ENCODE results near the gene LUZP2. TPM values are rescaled to one million over a fixed set of nuclear protein-coding genes. Genes with fewer than 3 reads are reported as not detected.
"Not testable (repeated sequence)": the region's sequence is repeated elsewhere in the genome, so short reads cannot be mapped to it uniquely, and the experiment has no call there.

LUZP2 gene
- total RNA-seq, 1 donor from 2014 or later = 0.33 TPM

GRCh38 chr11:24963852-24964251, 467.0 kb downstream of the LUZP2 start:
- no peaks in the 10 kb centered on the region for H3K27me3 ChIP-seq (ENCODE audit: control insufficient read depth, insufficient read depth, low read length)
- no peak overlapping the region for H3K4me3 ChIP-seq (ENCODE audit: low read depth, low read length)
- TF ChIP-seq, protein P1, sequence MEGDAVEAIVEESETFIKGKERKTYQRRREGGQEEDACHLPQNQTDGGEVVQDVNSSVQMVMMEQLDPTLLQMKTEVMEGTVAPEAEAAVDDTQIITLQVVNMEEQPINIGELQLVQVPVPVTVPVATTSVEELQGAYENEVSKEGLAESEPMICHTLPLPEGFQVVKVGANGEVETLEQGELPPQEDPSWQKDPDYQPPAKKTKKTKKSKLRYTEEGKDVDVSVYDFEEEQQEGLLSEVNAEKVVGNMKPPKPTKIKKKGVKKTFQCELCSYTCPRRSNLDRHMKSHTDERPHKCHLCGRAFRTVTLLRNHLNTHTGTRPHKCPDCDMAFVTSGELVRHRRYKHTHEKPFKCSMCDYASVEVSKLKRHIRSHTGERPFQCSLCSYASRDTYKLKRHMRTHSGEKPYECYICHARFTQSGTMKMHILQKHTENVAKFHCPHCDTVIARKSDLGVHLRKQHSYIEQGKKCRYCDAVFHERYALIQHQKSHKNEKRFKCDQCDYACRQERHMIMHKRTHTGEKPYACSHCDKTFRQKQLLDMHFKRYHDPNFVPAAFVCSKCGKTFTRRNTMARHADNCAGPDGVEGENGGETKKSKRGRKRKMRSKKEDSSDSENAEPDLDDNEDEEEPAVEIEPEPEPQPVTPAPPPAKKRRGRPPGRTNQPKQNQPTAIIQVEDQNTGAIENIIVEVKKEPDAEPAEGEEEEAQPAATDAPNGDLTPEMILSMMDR (IDR thresholded peaks at IDR 0.05; ENCODE audit: insufficient read depth, low read length, poor library complexity, severe bottlenecking) = no peak
- no peak for DNase-seq (ENCODE audit: low read depth)
- no peaks in the 10 kb centered on the region for H3K36me3 ChIP-seq (ENCODE audit: control insufficient read depth, insufficient read depth, low read length)

- TF ChIP-seq, protein P1 (IDR thresholded peaks at IDR 0.05; ENCODE audit: insufficient read depth, low read length, poor library complexity, severe bottlenecking) = no peak
- no peaks in the 10 kb centered on the region for H3K36me3 ChIP-seq (ENCODE audit: control insufficient read depth, insufficient read depth, low read length)
- no peaks in the 10 kb centered on the region for H3K27me3 ChIP-seq (ENCODE audit: control insufficient read depth, insufficient read depth, low read length)
- DNase-seq (ENCODE audit: low read depth) = no peak
- no peak overlapping the region for H3K4me3 ChIP-seq (ENCODE audit: low read depth, low read length)
Observed at GRCh38 chr11:24965748-24966147, 468.9 kb downstream of the LUZP2 start.

GRCh38 chr11:24993903-24994302, 497.1 kb downstream of the LUZP2 start:
- DNase-seq (ENCODE audit: low read depth); H3K4me3 ChIP-seq (ENCODE audit: low read depth, low read length); H3K27me3 ChIP-seq (ENCODE audit: control insufficient read depth, insufficient read depth, low read length); H3K36me3 ChIP-seq (ENCODE audit: control insufficient read depth, insufficient read depth, low read length): not testable (repeated sequence)

DNA sequence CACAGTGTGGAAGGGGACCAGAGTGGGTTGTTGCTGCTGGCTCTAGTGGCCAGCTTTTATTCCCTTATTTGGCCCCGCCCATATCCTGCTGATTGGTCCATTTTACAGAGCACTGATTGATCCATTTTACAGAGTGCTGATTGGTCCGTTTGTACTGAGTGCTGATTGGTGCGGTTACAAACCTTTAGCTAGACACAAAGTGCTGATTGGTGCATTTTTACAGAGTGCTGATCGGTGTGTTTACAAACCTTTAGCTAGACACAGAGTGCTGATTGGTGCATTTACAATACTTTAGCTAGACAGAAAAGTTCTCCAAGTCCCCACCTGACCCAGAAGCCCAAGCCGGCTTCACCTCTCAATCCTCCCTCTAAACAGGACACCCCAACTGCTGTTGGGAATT, 503.1 kb downstream of the LUZP2 start:
- not testable (repeated sequence) for H3K4me3 ChIP-seq (ENCODE audit: low read depth, low read length); H3K36me3 ChIP-seq (ENCODE audit: control insufficient read depth, insufficient read depth, low read length); DNase-seq (ENCODE audit: low read depth); H3K27me3 ChIP-seq (ENCODE audit: control insufficient read depth, insufficient read depth, low read length)

GRCh38 chr11:25037431-25037830, 540.6 kb downstream of the LUZP2 start:
- H3K36me3 ChIP-seq (ENCODE audit: control insufficient read depth, insufficient read depth, low read length) = no peaks in the 10 kb centered on the region
- no peaks in the 10 kb centered on the region for H3K27me3 ChIP-seq (ENCODE audit: control insufficient read depth, insufficient read depth, low read length)
- no peak for DNase-seq (ENCODE audit: low read depth)
- TF ChIP-seq, protein P1 (IDR thresholded peaks at IDR 0.05; ENCODE audit: insufficient read depth, low read length, poor library complexity, severe bottlenecking) = no peak
- H3K4me3 ChIP-seq (ENCODE audit: low read depth, low read length) = no peak overlapping the region

GRCh38 chr11:25038131-25038530, 541.3 kb downstream of the LUZP2 start:
- TF ChIP-seq, protein P1 (IDR thresholded peaks at IDR 0.05; ENCODE audit: insufficient read depth, low read length, poor library complexity, severe bottlenecking) = no peak
- H3K4me3 ChIP-seq (ENCODE audit: low read depth, low read length) = no peak overlapping the region
- no peaks in the 10 kb centered on the region for H3K27me3 ChIP-seq (ENCODE audit: control insufficient read depth, insufficient read depth, low read length)
- DNase-seq (ENCODE audit: low read depth) = no peak
- H3K36me3 ChIP-seq (ENCODE audit: control insufficient read depth, insufficient read depth, low read length) = no peaks in the 10 kb centered on the region

- TF ChIP-seq, protein P1 (IDR thresholded peaks at IDR 0.05; ENCODE audit: insufficient read depth, low read length, poor library complexity, severe bottlenecking) = no peak
- Histone ChIP-seq H3K36me3 (ENCODE audit: control insufficient read depth, insufficient read depth, low read length) (no peaks in the 10 kb centered on the region), H3K27me3 (ENCODE audit: control insufficient read depth, insufficient read depth, low read length) (no peaks in the 10 kb centered on the region), H3K4me3 (ENCODE audit: low read depth, low read length) (no peak overlapping the region)
- DNase-seq (ENCODE audit: low read depth) = no peak
Observed at GRCh38 chr11:25039165-25039564, 542.3 kb downstream of the LUZP2 start.

Data from kidney epithelial cell (primary cell).